ENCODE results near the gene GANC.
"Not testable (repeated sequence)": the region's sequence is repeated elsewhere in the genome, so short reads cannot be mapped to it uniquely, and the experiment has no call there.

DNA sequence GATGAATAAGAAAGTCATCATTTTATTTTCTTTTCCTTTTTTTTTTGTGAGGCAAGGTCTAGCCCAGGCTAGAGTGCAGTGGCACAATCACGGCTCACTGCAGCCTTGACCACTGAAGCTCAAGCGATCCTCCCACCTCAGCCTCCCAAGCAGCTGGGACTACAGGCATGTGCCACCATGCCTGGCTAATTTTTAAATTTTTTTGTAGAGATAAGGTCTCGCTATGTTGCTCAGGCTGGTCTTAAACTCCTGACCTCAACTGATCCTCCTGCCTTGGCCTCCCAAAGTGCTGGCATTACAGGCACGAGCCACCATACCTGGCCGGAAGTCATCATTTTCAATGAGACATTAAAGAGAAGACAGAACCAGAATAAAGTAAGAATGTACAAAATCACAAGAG, 44.0 kb upstream of the GANC start:
- TF ChIP-seq, protein P1, sequence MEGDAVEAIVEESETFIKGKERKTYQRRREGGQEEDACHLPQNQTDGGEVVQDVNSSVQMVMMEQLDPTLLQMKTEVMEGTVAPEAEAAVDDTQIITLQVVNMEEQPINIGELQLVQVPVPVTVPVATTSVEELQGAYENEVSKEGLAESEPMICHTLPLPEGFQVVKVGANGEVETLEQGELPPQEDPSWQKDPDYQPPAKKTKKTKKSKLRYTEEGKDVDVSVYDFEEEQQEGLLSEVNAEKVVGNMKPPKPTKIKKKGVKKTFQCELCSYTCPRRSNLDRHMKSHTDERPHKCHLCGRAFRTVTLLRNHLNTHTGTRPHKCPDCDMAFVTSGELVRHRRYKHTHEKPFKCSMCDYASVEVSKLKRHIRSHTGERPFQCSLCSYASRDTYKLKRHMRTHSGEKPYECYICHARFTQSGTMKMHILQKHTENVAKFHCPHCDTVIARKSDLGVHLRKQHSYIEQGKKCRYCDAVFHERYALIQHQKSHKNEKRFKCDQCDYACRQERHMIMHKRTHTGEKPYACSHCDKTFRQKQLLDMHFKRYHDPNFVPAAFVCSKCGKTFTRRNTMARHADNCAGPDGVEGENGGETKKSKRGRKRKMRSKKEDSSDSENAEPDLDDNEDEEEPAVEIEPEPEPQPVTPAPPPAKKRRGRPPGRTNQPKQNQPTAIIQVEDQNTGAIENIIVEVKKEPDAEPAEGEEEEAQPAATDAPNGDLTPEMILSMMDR (IDR thresholded peaks at IDR 0.05; ENCODE audit: low read length): not testable (repeated sequence)
- not testable (repeated sequence) for TF ChIP-seq EZH2phosphoT487 (IDR thresholded peaks at IDR 0.05; ENCODE audit: low read length); EZH2 (optimal IDR thresholded peaks at IDR 0.05; ENCODE audit: low read depth, low read length)

Measured in MM.1S (cell line).